Endothelial cell of umbilical vein (primary cell): ENCODE results near the gene PPP2R2C. TPM values are rescaled to one million over a fixed set of nuclear protein-coding genes. Genes with fewer than 3 reads are reported as not detected.

Source experiments
- BruUV-seq: library from RNA; stranded (reverse); fragments of 400-500 nt; replicated peaks from 2 replicates; lab custom pipeline; 2021; lab: Mats Ljungman, UMichigan
- CTCF ChIA-PET: fragments of 300-600, 350-600 bp; sonication (Branson Sonifier 250); formaldehyde crosslinking; loops from one replicate; lab custom pipeline; 2021; ENCODE audit warnings: antibody characterized with exemption, inconsistent platforms; lab: Charles Lee
- POLR2A ChIA-PET: fragments of 300-600, 350-600 bp; sonication (Branson Sonifier 250); formaldehyde crosslinking; loops from one replicate; lab custom pipeline; 2021; ENCODE audit warnings: antibody characterized with exemption, inconsistent platforms; lab: Charles Lee
- DNase-seq: peaks from one replicate; pipeline ENCODE4 v3.0.0-alpha.2; 2011; ENCODE audit warnings: low read depth, low spot score
- FAIRE-seq: peaks from 2 replicates; lab custom pipeline; 2011; peaks lifted over from hg19 to GRCh38; lab: Jason Lieb, UNC
- H2AFZ ChIP-seq: 2 replicates; pipeline ENCODE4 v1.6.0; 2012; ENCODE audit warnings: low read depth, low read length, control low read depth, inconsistent platforms
- H3K27ac ChIP-seq: 2 replicates; pipeline ENCODE4 v1.5.1; 2011; ENCODE audit warnings: low read depth, mild to moderate bottlenecking, control low read depth, low read length, moderate library complexity; ENCODE audit not compliant: insufficient read depth
- H3K27me3 ChIP-seq, 2 experiments: 2 replicates each; pipeline versions ENCODE4 v1.6.0 to v1.6.1; 2011; ENCODE audit warnings: low read length in 2 of 2, mixed read lengths in 1 of 2; ENCODE audit not compliant: control insufficient read depth in 2 of 2, insufficient read depth in 2 of 2
- H3K36me3 ChIP-seq, 2 experiments: 2 replicates in 1 of 2; 3 replicates in 1 of 2; pipeline ENCODE4 v1.5.1; 2011; ENCODE audit warnings: low read length in 2 of 2, mild to moderate bottlenecking in 1 of 2, moderate library complexity in 1 of 2; ENCODE audit not compliant: control insufficient read depth in 2 of 2, insufficient read depth in 2 of 2; ENCODE audit errors: extremely low read depth in 1 of 2
- H3K4me1 ChIP-seq: 3 replicates; pipeline ENCODE4 v1.5.1; 2011; ENCODE audit warnings: mild to moderate bottlenecking, low read length; ENCODE audit not compliant: control insufficient read depth, insufficient read depth; ENCODE audit errors: extremely low read depth
- H3K4me2 ChIP-seq: 2 replicates; pipeline ENCODE4 v1.6.1; 2011; ENCODE audit warnings: low read length, control low read depth, mixed read lengths; ENCODE audit not compliant: insufficient read depth
- H3K4me3 ChIP-seq, 3 experiments: fragments of 200-600 bp in 1 of 3; sonication (generic), shearing (Covaris generic) in 1 of 3; replicated peaks in 1 of 3; 2 replicates each; pipeline ENCODE4 v1.5.1; 2011 to 2016; ENCODE audit warnings: control low read depth in 3 of 3, low read length in 3 of 3, mild to moderate bottlenecking in 2 of 3, inconsistent platforms in 1 of 3, low read depth in 1 of 3, moderate library complexity in 1 of 3; ENCODE audit not compliant: insufficient read depth in 1 of 3
- H3K79me2 ChIP-seq: 2 replicates; pipeline ENCODE4 v1.6.0; 2012; ENCODE audit warnings: low read length, inconsistent platforms; ENCODE audit not compliant: control insufficient read depth, insufficient read depth
- H3K9ac ChIP-seq: replicated peaks from 2 replicates; pipeline ENCODE3; 2011; ENCODE audit warnings: low read length, control low read depth; ENCODE audit not compliant: insufficient read depth; ENCODE audit errors: extremely low read depth
- H3K9me1 ChIP-seq: replicated peaks from 3 replicates; pipeline ENCODE4 v1.6.0; 2011; ENCODE audit warnings: mild to moderate bottlenecking, low read length; ENCODE audit not compliant: control insufficient read depth, insufficient read depth; ENCODE audit errors: extremely low read depth
- H3K9me3 ChIP-seq: replicated peaks from 2 replicates; pipeline ENCODE4 v1.5.1; 2012; ENCODE audit warnings: low read length, inconsistent platforms; ENCODE audit not compliant: control insufficient read depth, insufficient read depth
- H4K20me1 ChIP-seq: replicated peaks from 2 replicates; pipeline ENCODE3; 2011; ENCODE audit warnings: mild to moderate bottlenecking, low read length; ENCODE audit not compliant: control insufficient read depth, insufficient read depth; ENCODE audit errors: extremely low read depth
- CTCF ChIP-seq, 2 donors: IDR thresholded peaks; 1 replicate in 1 of 2; 2 replicates in 1 of 2; pipeline ENCODE4 v1.5.1; 2011; ENCODE audit warnings: low read length in 2 of 2, mild to moderate bottlenecking in 2 of 2, moderate library complexity in 2 of 2, control low read depth in 1 of 2, inconsistent platforms in 1 of 2, low read depth in 1 of 2; ENCODE audit not compliant: insufficient read depth in 1 of 2; ENCODE audit errors: extremely low read depth in 1 of 2
- EZH2 ChIP-seq: IDR thresholded peaks from 2 replicates; pipeline ENCODE4 v1.6.1; 2012; ENCODE audit warnings: borderline replicate concordance, low read depth, mild to moderate bottlenecking, moderate library complexity, low read length, inconsistent platforms; ENCODE audit not compliant: severe bottlenecking
- FOS ChIP-seq: IDR thresholded peaks from 2 replicates; pipeline ENCODE4 v1.6.1; 2011; ENCODE audit warnings: mild to moderate bottlenecking, low read length, moderate library complexity, borderline replicate concordance; ENCODE audit not compliant: insufficient read depth
- GATA2 ChIP-seq: IDR thresholded peaks from 2 replicates; pipeline ENCODE4 v1.7.0; 2011; ENCODE audit warnings: low read depth, mild to moderate bottlenecking, moderate library complexity, mixed read lengths, low read length; ENCODE audit not compliant: insufficient read length, insufficient read depth
- JUN ChIP-seq: IDR thresholded peaks from 2 replicates; pipeline ENCODE4 v1.6.1; 2011; ENCODE audit warnings: borderline replicate concordance, low read depth; ENCODE audit not compliant: insufficient read length, insufficient read depth
- MAX ChIP-seq: IDR thresholded peaks from 2 replicates; pipeline ENCODE4 v1.6.1; 2011; ENCODE audit not compliant: insufficient read depth, insufficient read length
- MYC ChIP-seq: IDR thresholded peaks from one replicate; pipeline ENCODE4 v1.6.1; 2011; ENCODE audit warnings: mild to moderate bottlenecking, low read depth, low read length
- POLR2A ChIP-seq: IDR thresholded peaks from 2 replicates; pipeline ENCODE4 v1.6.1; 2012; ENCODE audit warnings: low read depth, mild to moderate bottlenecking, control low read depth, low read length
- POLR2AphosphoS5 ChIP-seq: IDR thresholded peaks from 2 replicates; pipeline ENCODE4 v1.6.1; 2012; ENCODE audit warnings: low read depth, mild to moderate bottlenecking, control low read depth, low read length, moderate library complexity; ENCODE audit not compliant: insufficient read depth
- dilution Hi-C: fragments of 300-500 bp; cut with MboI; formaldehyde crosslinking; loops from one replicate; pipeline ENCODE4 v1.15.0; 2019; ENCODE audit warnings: low sequenced_read_pairs; ENCODE audit not compliant: extremely low pct_ligation_motif_present
- intact Hi-C: fragments of 100-400 bp; cut with micrococcal nuclease; formaldehyde crosslinking; loops from one replicate; pipeline ENCODE4 v1.10.0; 2022
- polyA plus RNA-seq, 4 experiments: library from polyadenylated mRNA; depleted of rRNA in 3 of 4; stranded (reverse) in 3 of 4; unstranded in 1 of 4; fragments of >200 nt; gene quantifications; 2 replicates each; pipeline versions ENCODE4 v1.2.1 to v1.2.3, GENCODE V29; 2011 to 2012; ENCODE audit warnings: missing spikeins in 1 of 4
- total RNA-seq: library from RNA; stranded (reverse); gene quantifications from 2 replicates; pipeline ENCODE4 v1.2.3, GENCODE V29; 2021

Gene PPP2R2C
- total and polyA plus RNA-seq, 2 donors (not counting 3 experiments of a cell fraction or from before 2014, with no cell fraction given): 0.03 to 0.09 TPM

GRCh38 chr4:6354119-6354518 is 118.3 kb downstream of the PPP2R2C start:
- Histone ChIP-seq H3K9me3 (no peaks in the 10 kb centered on the region), H3K27me3 (no peaks in the 10 kb centered on the region), H3K79me2 (no peaks in the 10 kb centered on the region), H3K4me3 (no peak overlapping the region), H3K4me1 (no peaks in the 10 kb centered on the region), H2AFZ (no peak overlapping the region), H3K4me2 (no peak overlapping the region), H3K36me3 (no peaks in the 10 kb centered on the region), H3K27ac (no peak overlapping the region), H4K20me1 (no peaks in the 10 kb centered on the region), H3K9me1 (no peaks in the 10 kb centered on the region), H3K9ac (no peak overlapping the region)
- ChIA-PET CTCF (interaction anchor here (1.1 kb wide), 1 partner anchor 22 kb away, joined by 4 read pairs; no protein-coding TSS in a partner anchor), POLR2A (no interaction called here)
- dilution Hi-C loops (no loop called here), intact Hi-C loops (no loop called here)
- TF ChIP-seq JUN (no peak), POLR2A (no peak), MYC (no peak), POLR2AphosphoS5 (no peak), EZH2 (no peak), MAX (no peak), FOS (no peak), CTCF (IDR thresholded peaks at IDR 0.05; ENCODE audit: extremely low read depth in 1 of 2, insufficient read depth in 1 of 2, low read depth in 1 of 2, low read length in 2 of 2) (no peak), GATA2 (no peak)
- FAIRE-seq (no peak), DNase-seq (no peak)
- BruUV-seq: no TSS peak
